Nephron progenitor cell (in vitro differentiated cells): ENCODE measurements around the gene GNG7.
A peak's percentile ranks its signal among the peaks of the same experiment; 100 is the strongest.

ENCODE experiments used
- DNase-seq: peaks from one replicate; pipeline ENCODE4 v3.0.0; 2021
- H3K27ac Mint-ChIP-seq: 2 replicates; pipeline ENCODE4 v1.8.0; 2021; ENCODE audit warnings: mild to moderate bottlenecking, moderate library complexity, mixed read lengths
- H3K27me3 Mint-ChIP-seq: 2 replicates; pipeline ENCODE4 v1.8.0; 2021; ENCODE audit warnings: mild to moderate bottlenecking, low read depth, mixed read lengths; ENCODE audit not compliant: poor library complexity
- H3K36me3 Mint-ChIP-seq: 2 replicates; pipeline ENCODE4 v1.8.0; 2021; ENCODE audit warnings: low read depth, mixed read lengths
- H3K4me1 Mint-ChIP-seq: 2 replicates; pipeline ENCODE4 v1.8.0; 2021; ENCODE audit warnings: mixed read lengths
- H3K4me3 Mint-ChIP-seq: 2 replicates; pipeline ENCODE4 v1.8.0; 2021; ENCODE audit warnings: mild to moderate bottlenecking, moderate library complexity, mixed read lengths
- H3K9me3 Mint-ChIP-seq: 2 replicates; pipeline ENCODE4 v1.8.0; 2021; ENCODE audit warnings: mild to moderate bottlenecking, moderate library complexity, mixed read lengths
- TF ChIP-seq, protein P1 (sequence below): fragments of 200-600 bp; sonication (generic); IDR thresholded peaks from 2 replicates; pipeline ENCODE4 v1.5.0; 2021; ENCODE audit warnings: antibody characterized with exemption

Gene GNG7

DNA sequence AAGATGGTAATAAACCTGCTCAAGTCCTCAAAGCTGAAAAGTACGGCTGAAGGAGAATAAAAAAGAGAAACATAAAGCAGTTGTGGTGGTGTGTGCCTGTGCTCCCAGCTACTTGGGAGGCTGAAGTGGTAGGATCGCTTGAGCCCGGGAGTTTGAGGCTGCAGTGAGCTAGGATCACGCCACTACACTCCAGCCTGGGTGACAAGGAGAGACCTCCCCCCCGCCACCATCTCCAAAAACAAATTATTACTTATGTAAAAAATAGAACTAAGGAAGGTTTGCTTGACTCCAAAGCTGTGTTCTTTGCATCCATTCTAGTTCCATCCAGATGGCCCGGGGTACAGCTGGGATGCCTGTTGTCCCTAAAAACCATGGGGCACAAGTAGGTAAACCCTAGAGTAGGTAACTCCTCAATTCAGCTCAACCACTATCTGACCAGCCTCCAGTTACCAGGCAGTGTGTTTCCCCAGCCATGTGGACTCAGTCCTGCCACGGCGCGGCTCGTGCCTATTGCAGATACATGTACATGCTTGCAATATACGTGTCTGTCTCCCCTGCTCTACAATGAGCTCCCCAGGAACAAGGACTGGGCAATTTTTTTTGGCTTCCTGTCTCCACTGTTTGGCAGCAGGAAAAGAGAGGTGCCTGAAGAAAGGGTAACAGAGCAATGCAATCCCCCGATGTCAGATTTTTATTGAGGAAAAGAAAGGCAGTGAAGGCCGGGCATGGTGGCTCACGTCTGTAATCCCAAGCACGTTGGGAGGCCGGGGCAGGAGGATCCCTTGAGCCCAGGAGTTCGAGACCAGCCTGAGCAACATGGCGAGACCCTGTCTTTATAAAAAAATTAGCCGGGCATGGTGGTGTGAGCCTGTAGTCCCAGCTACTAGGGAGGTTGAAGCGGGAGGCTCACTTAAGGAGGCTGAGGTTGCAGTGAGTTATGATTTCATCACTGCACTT lies 101.3 kb downstream of the GNG7 start:
- H3K4me3 Mint-ChIP-seq = no peak overlapping the region
- no peak overlapping the region for H3K27ac Mint-ChIP-seq
- no peak for DNase-seq
- TF ChIP-seq, protein P1, sequence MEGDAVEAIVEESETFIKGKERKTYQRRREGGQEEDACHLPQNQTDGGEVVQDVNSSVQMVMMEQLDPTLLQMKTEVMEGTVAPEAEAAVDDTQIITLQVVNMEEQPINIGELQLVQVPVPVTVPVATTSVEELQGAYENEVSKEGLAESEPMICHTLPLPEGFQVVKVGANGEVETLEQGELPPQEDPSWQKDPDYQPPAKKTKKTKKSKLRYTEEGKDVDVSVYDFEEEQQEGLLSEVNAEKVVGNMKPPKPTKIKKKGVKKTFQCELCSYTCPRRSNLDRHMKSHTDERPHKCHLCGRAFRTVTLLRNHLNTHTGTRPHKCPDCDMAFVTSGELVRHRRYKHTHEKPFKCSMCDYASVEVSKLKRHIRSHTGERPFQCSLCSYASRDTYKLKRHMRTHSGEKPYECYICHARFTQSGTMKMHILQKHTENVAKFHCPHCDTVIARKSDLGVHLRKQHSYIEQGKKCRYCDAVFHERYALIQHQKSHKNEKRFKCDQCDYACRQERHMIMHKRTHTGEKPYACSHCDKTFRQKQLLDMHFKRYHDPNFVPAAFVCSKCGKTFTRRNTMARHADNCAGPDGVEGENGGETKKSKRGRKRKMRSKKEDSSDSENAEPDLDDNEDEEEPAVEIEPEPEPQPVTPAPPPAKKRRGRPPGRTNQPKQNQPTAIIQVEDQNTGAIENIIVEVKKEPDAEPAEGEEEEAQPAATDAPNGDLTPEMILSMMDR = no peak
- peaks cover 26% of the 10 kb centered on the region for H3K27me3 Mint-ChIP-seq
- peaks cover 5% of the 10 kb centered on the region for H3K36me3 Mint-ChIP-seq
- H3K4me1 Mint-ChIP-seq = peaks cover 24% of the 10 kb centered on the region
- peaks cover 7% of the 10 kb centered on the region for H3K9me3 Mint-ChIP-seq

DNA sequence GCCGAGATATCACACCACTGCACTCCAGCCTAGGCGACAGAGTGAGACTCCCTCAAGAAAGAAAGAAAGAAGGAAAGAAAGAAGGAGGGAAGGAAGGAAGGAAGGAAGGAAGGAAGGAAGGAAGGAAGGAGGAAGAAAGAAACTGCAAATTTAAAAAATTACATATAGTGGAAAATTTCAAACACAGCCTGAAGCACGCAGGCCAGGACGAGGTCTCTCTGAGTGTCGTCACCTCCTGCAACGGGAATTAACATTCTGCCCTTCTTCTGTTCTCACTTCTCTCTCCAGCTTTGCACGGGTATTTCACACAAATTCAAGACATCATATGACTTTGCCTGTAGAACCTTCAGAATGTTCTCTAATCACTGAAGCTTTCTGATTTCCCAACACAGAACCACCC lies 108.2 kb downstream of the GNG7 start:
- Mint-ChIP-seq H3K36me3 (no peaks in the 10 kb centered on the region), H3K4me1 (peaks cover 18% of the 10 kb centered on the region), H3K9me3 (peaks cover 3% of the 10 kb centered on the region), H3K27me3 (peaks cover 3% of the 10 kb centered on the region), H3K27ac (no peak overlapping the region), H3K4me3 (no peak overlapping the region)
- no peak for DNase-seq
- TF ChIP-seq, protein P1 = no peak

DNA sequence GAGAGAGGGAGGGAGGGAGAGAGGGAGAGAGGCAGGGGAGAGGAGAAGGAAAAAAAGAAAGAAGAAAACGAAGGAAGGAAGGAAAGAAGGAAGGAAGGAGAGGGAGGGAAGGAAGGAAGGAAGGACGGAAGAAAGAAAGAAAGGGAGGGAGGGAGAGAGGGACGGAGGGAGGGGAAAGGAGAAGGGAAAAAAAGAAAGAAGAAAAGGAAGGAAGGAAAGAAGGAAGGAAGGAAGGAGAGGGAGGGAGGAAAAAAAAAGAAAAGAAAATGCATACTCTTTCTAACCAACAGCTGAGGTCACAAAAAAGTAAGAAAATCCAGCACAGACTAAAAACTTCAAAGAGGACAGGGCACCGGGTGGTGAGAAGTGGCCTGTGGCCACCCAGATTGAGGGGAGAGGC lies 109.7 kb downstream of the GNG7 start:
- TF ChIP-seq, protein P1 = no peak
- DNase-seq = no peak
- no peaks in the 10 kb centered on the region for H3K36me3 Mint-ChIP-seq
- H3K4me3 Mint-ChIP-seq = no peak overlapping the region
- peaks cover 24% of the 10 kb centered on the region for H3K4me1 Mint-ChIP-seq
- peaks cover 3% of the 10 kb centered on the region for H3K9me3 Mint-ChIP-seq
- H3K27ac Mint-ChIP-seq = no peak overlapping the region
- peaks cover 3% of the 10 kb centered on the region for H3K27me3 Mint-ChIP-seq

DNA sequence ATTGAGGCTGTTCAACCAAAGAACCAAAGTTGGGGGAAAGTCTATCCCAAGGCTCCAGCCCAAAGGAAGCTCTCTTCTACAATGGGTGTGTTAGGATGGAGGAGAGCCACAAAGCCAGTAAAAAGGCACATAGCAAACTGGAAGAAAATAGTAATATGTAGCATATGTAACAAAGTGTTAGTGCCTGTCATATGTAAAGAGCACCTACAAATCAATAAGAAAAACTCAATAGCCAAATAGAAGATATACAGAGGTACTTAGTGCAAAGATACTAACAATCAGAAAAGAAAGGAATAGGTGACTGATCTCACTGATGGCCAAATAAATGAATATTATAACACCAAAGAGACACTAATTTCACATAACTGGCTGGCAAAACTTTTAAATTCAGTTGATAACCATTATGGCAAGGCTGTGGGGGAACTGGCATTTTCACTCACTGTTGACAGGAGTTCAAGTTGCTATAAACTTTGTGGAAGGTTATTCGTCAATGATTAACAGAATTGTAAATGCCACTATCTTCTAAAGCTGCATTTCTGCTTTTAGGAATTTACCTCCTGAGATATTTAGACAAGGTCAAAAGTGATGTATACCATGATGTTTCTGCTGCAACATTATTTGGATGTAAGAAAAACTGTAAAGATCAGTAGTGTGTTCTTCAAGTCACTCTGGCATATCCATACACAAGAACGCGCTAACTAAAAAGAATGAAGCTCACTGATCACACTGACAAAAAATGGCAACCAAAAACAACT lies 110.8 kb downstream of the GNG7 start:
- no peak overlapping the region for H3K4me3 Mint-ChIP-seq
- H3K27me3 Mint-ChIP-seq = peaks cover 3% of the 10 kb centered on the region
- TF ChIP-seq, protein P1 = no peak

DNA sequence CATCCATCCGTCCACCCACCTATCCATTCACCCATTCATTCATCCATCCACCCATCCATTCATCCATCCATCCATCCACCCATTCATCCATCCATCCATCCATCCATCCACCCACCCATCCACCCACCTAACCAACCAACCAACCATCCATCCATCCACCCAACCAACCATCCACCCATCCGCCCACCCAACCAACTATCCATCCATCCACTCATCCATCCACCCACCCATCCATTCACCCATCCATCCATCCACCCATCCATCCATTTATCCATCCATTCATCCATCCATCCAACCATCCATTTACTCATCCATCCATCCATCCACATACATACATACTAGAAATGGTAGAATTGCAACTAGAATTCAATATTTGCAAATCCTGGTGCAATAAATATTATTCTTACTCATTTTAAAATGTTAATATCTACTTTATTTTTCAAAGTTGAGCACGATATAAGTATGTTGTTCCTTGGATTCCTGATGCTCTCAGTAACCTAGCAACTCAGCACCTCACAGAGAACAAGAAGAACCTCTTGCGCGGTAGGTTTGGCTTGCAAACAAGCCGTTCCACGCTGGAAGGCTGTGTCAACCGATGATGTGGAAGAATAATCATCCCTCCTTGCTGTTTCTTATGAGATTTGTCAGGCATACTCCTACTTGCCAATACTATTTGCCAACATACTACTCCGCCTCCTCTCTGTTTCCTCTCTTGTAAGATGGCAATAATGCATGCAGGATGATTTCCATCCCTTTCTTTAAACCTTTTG lies 111.7 kb downstream of the GNG7 start:
- peaks cover 3% of the 10 kb centered on the region for H3K27me3 Mint-ChIP-seq
- peak overlapping the region; percentile 29 for H3K4me3 Mint-ChIP-seq
- H3K4me1 Mint-ChIP-seq = peaks cover 42% of the 10 kb centered on the region
- H3K9me3 Mint-ChIP-seq = peaks cover 3% of the 10 kb centered on the region
- H3K27ac Mint-ChIP-seq = no peak overlapping the region
- DNase-seq = no peak
- no peaks in the 10 kb centered on the region for H3K36me3 Mint-ChIP-seq
- TF ChIP-seq, protein P1 = no peak

More for the DNA sequence above, 110.8 kb downstream of the GNG7 start:
- Mint-ChIP-seq H3K27ac (no peak overlapping the region), H3K36me3 (no peaks in the 10 kb centered on the region), H3K4me1 (peaks cover 35% of the 10 kb centered on the region), H3K9me3 (peaks cover 3% of the 10 kb centered on the region)
- DNase-seq = no peak
